ENCODE measurements around the gene RPS6KA5.
"Not testable (repeated sequence)": the region's sequence is repeated elsewhere in the genome, so short reads cannot be mapped to it uniquely, and the experiment has no call there.

Gene RPS6KA5

DNA sequence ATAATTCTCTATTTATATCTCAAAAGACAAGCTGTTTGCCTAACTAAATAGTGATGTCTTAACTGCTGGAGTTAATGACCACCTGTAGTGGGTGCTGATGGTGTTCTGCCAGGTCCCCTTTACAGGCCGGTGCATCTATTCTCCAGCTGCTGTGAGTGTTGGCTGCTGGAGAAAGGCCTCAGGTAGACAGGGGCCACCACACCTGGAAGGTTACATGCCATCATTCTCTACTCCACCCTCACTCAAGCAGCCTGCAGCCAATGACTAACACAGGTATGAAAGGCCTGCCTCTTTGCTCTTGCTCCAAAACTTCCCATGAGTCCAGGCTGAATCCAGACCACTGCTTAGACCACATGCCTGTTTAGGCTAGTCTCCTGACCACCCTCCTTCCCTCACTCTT, 73.9 kb downstream of the RPS6KA5 start:
- Histone ChIP-seq H3K4me3 (ENCODE audit: low read depth, low read length) (no peak overlapping the region), H3K9me3 (ENCODE audit: severe bottlenecking) (no peaks in the 10 kb centered on the region), H3K27ac (no peak overlapping the region), H3K27me3 (ENCODE audit: insufficient read depth, low read depth, severe bottlenecking) (no peaks in the 10 kb centered on the region), H3K36me3 (no peaks in the 10 kb centered on the region)
- DNase-seq, result no peak
- no peak for TF ChIP-seq CTCF (IDR thresholded peaks at IDR 0.05; ENCODE audit: low read depth, low read length)

DNA sequence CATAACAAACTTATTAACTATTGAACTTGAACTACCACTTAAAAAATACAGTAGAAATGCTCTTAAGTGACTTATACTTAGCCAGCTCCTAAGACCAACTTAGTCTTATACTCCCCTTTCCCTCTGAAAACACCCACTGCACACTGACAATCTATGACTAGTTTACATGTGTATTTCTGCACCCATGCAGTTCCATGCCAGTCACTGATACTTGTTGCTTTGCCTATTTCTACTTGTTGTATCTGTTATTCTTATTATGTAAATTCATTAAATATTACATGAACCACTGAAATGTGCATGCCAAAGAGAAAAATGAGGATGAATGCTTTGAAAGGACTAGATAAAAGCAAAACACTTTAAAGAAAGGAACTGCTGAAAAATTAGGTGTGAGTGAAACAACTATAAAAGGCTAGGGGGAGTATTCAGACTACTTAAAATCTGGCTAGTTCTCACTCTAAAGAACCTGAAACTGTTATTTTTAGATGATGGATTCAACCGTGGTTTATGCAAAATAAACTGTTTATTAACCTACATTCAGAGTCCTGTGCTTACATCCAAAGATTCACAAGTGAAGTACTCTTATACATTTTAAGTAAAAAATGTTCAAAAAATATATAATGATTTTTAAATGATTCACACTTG, 74.7 kb downstream of the RPS6KA5 start:
- Histone ChIP-seq H3K27ac (no peak overlapping the region), H3K27me3 (ENCODE audit: insufficient read depth, low read depth, severe bottlenecking) (no peaks in the 10 kb centered on the region), H3K9me3 (ENCODE audit: severe bottlenecking) (no peaks in the 10 kb centered on the region), H3K4me3 (ENCODE audit: low read depth, low read length) (no peak overlapping the region), H3K36me3 (no peaks in the 10 kb centered on the region)
- TF ChIP-seq CTCF (IDR thresholded peaks at IDR 0.05; ENCODE audit: low read depth, low read length), result no peak
- DNase-seq, result no peak

- DNase-seq, result no peak
- Histone ChIP-seq H3K9me3 (ENCODE audit: severe bottlenecking) (no peaks in the 10 kb centered on the region), H3K27me3 (ENCODE audit: insufficient read depth, low read depth, severe bottlenecking) (no peaks in the 10 kb centered on the region), H3K4me3 (ENCODE audit: low read depth, low read length) (no peak overlapping the region), H3K36me3 (no peaks in the 10 kb centered on the region), H3K27ac (no peak overlapping the region)
- TF ChIP-seq CTCF (IDR thresholded peaks at IDR 0.05; ENCODE audit: low read depth, low read length), result no peak
Measured at GRCh38 chr14:90983560-90983959, 76.9 kb downstream of the RPS6KA5 start.

GRCh38 chr14:90981636-90982035, 78.8 kb downstream of the RPS6KA5 start:
- Histone ChIP-seq H3K27me3 (ENCODE audit: insufficient read depth, low read depth, severe bottlenecking) (no peaks in the 10 kb centered on the region), H3K36me3 (peaks cover 6% of the 10 kb centered on the region), H3K27ac (no peak overlapping the region), H3K4me3 (ENCODE audit: low read depth, low read length) (no peak overlapping the region), H3K9me3 (ENCODE audit: severe bottlenecking) (no peaks in the 10 kb centered on the region)
- TF ChIP-seq CTCF (IDR thresholded peaks at IDR 0.05; ENCODE audit: low read depth, low read length), result no peak
- DNase-seq, result no peak

DNA sequence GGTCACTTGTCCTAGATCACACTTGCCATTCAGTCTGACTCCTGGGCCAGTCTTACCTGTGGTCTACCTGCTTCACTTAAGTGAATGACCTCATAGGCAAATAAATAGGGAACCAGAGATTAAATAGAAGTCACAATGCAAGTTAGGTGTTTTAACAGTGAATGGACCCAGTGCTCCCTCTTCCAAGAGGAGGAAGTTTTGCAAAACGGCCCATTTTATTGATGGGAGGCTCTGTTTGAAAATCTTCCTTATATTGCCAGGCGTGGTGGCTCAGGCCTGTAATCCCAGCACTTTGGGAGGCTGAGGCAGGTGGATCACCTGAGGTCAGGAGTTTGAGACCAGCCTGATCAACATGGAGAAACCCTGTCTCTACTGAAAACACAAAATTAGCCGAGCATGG, 79.8 kb downstream of the RPS6KA5 start:
- DNase-seq; H3K4me3 ChIP-seq (ENCODE audit: low read depth, low read length); H3K27me3 ChIP-seq (ENCODE audit: insufficient read depth, low read depth, severe bottlenecking); H3K9me3 ChIP-seq (ENCODE audit: severe bottlenecking); H3K36me3 ChIP-seq; H3K27ac ChIP-seq: not testable (repeated sequence)

GRCh38 chr14:90979515-90979914, 80.9 kb downstream of the RPS6KA5 start:
- TF ChIP-seq CTCF (IDR thresholded peaks at IDR 0.05; ENCODE audit: low read depth, low read length), result no peak
- peaks cover 6% of the 10 kb centered on the region for H3K36me3 ChIP-seq
- H3K27ac ChIP-seq, result no peak overlapping the region
- H3K27me3 ChIP-seq (ENCODE audit: insufficient read depth, low read depth, severe bottlenecking), result no peaks in the 10 kb centered on the region
- DNase-seq, result peak; percentile 27
- H3K9me3 ChIP-seq (ENCODE audit: severe bottlenecking), result no peaks in the 10 kb centered on the region
- H3K4me3 ChIP-seq (ENCODE audit: low read depth, low read length), result no peak overlapping the region

Data from WERI-Rb-1 (cell line).